Measurements from ENCODE around the gene MAP1S.

- TF ChIP-seq POLR2A (IDR thresholded peaks at IDR 0.05; ENCODE audit: control extremely low read depth in 1 of 2, low read depth in 2 of 2, low read length in 2 of 2) (no peak), EP300 (IDR thresholded peaks at IDR 0.05; ENCODE audit: borderline replicate concordance in 1 of 2, low read depth in 2 of 2, low read length in 2 of 2) (no peak), CEBPB (IDR thresholded peaks at IDR 0.05; ENCODE audit: low read depth, low read length) (no peak), TEAD4 (IDR thresholded peaks at IDR 0.05; ENCODE audit: low read depth, low read length) (no peak), SIN3A (conservative IDR thresholded peaks at IDR 0.05 in 1 of 2, IDR thresholded peaks at IDR 0.05 in 1 of 2; ENCODE audit: low read depth in 1 of 2, low read length in 2 of 2) (no peak), ZNF274 (IDR thresholded peaks at IDR 0.05; ENCODE audit: borderline replicate concordance, extremely low read depth, low read length) (no peak), GTF2F1 (IDR thresholded peaks at IDR 0.05; ENCODE audit: borderline replicate concordance, low read depth, low read length) (no peak)
- TF ChIP-seq, protein P1, sequence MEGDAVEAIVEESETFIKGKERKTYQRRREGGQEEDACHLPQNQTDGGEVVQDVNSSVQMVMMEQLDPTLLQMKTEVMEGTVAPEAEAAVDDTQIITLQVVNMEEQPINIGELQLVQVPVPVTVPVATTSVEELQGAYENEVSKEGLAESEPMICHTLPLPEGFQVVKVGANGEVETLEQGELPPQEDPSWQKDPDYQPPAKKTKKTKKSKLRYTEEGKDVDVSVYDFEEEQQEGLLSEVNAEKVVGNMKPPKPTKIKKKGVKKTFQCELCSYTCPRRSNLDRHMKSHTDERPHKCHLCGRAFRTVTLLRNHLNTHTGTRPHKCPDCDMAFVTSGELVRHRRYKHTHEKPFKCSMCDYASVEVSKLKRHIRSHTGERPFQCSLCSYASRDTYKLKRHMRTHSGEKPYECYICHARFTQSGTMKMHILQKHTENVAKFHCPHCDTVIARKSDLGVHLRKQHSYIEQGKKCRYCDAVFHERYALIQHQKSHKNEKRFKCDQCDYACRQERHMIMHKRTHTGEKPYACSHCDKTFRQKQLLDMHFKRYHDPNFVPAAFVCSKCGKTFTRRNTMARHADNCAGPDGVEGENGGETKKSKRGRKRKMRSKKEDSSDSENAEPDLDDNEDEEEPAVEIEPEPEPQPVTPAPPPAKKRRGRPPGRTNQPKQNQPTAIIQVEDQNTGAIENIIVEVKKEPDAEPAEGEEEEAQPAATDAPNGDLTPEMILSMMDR (IDR thresholded peaks at IDR 0.05; ENCODE audit: control extremely low read depth in 1 of 3, insufficient read depth in 1 of 3, low read depth in 1 of 3, low read length in 3 of 3), result no peak
- TF ChIP-seq, protein P2, sequence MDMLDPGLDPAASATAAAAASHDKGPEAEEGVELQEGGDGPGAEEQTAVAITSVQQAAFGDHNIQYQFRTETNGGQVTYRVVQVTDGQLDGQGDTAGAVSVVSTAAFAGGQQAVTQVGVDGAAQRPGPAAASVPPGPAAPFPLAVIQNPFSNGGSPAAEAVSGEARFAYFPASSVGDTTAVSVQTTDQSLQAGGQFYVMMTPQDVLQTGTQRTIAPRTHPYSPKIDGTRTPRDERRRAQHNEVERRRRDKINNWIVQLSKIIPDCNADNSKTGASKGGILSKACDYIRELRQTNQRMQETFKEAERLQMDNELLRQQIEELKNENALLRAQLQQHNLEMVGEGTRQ (IDR thresholded peaks at IDR 0.05; ENCODE audit: low read length), result no peak
Measured at GRCh38 chr19:17741456-17741855, 22.2 kb downstream of the MAP1S start.
